ENCODE measurements around the gene SMAP2. TPM values are rescaled to one million over a fixed set of nuclear protein-coding genes. Genes with fewer than 3 reads are reported as not detected.

Gene SMAP2
- polyA plus RNA-seq, 12 donors, result 13.7 to 33.5 (median 18.4) TPM; not detected in 1

Other genes starting within 250 kb of the SMAP2 start
- gene RLF, start 212.3 kb upstream of the SMAP2 start, polyA plus RNA-seq (ENCODE audit: insufficient read length in 12 of 12), result 10 to 100 TPM in 11 of 12 donors, not detected in 1; 11.4 to 20.7 (median 16.1) TPM
- gene TMCO2, start 125.8 kb upstream of the SMAP2 start, polyA plus RNA-seq (ENCODE audit: insufficient read length in 12 of 12), result not detected
- gene ZMPSTE24, start 115.5 kb upstream of the SMAP2 start, polyA plus RNA-seq (ENCODE audit: insufficient read length in 12 of 12), result 10 to 100 TPM in 11 of 12 donors, not detected in 1; 25.8 to 50.1 (median 30.5) TPM
- gene COL9A2, start 56.4 kb upstream of the SMAP2 start, polyA plus RNA-seq (ENCODE audit: insufficient read length in 12 of 12), result 10 to 100 TPM in 1 of 12 donors, 1 to 10 TPM in 9, under 1 TPM in 1, not detected in 1; 0.99 to 16.6 (median 1.5) TPM
- gene ZFP69B, start 76.7 kb downstream of the SMAP2 start, polyA plus RNA-seq (ENCODE audit: insufficient read length in 12 of 12), result 1 to 10 TPM in 11 of 12 donors, not detected in 1; 3.0 to 7.3 (median 3.7) TPM
- 1 to 10 TPM in 11 of 12 donors, not detected in 1; 3.6 to 8.2 (median 5.7) TPM for gene ZFP69, start 103.6 kb downstream of the SMAP2 start, polyA plus RNA-seq (ENCODE audit: insufficient read length in 12 of 12)
- gene EXO5, start 135.0 kb downstream of the SMAP2 start, polyA plus RNA-seq (ENCODE audit: insufficient read length in 12 of 12), result 10 to 100 TPM in 2 of 12 donors, 1 to 10 TPM in 9, not detected in 1; 6.2 to 10.6 (median 8.8) TPM
- gene ZNF684, start 157.9 kb downstream of the SMAP2 start, polyA plus RNA-seq (ENCODE audit: insufficient read length in 12 of 12), result 1 to 10 TPM in 10 of 12 donors, not detected in 2; 3.1 to 6.1 (median 3.6) TPM